Esophagus muscularis mucosa (tissue), 4 donors: ENCODE data around the gene MKS1. TPM values are rescaled to one million over a fixed set of nuclear protein-coding genes. Genes with fewer than 3 reads are reported as not detected.

Experiments
- DNase-seq: peaks from one replicate; pipeline ENCODE4 v3.0.0-alpha.2; 2017; ENCODE audit errors: extremely low spot score
- H3K27ac ChIP-seq, 4 donors: fragments of 200-600 bp; sonication (generic); replicated peaks in 1 of 4; 1 replicate in 3 of 4; 2 replicates in 1 of 4; pipeline ENCODE4 v1.5.1; 2016 to 2019; ENCODE audit warnings: mild to moderate bottlenecking in 1 of 4
- H3K27me3 ChIP-seq, 4 donors: fragments of 200-600 bp; sonication (generic); one replicate each; pipeline versions ENCODE4 v1.5.1 to v1.6.0; 2016 to 2019
- H3K36me3 ChIP-seq, 4 donors: fragments of 200-600 bp; sonication (generic); one replicate each; pipeline ENCODE4 v1.5.1; 2016 to 2019
- H3K4me1 ChIP-seq, 4 donors: fragments of 200-600 bp; sonication (generic); one replicate each; pipeline ENCODE4 v1.5.1; 2016 to 2019
- H3K4me3 ChIP-seq, 4 donors: fragments of 200-600 bp; sonication (generic); 1 replicate in 2 of 4; 2 replicates in 2 of 4; pipeline ENCODE4 v1.5.1; 2016 to 2019; ENCODE audit warnings: mild to moderate bottlenecking in 4 of 4, moderate library complexity in 1 of 4
- H3K9me3 ChIP-seq, 4 donors: fragments of 200-600 bp; sonication (generic); 1 replicate in 3 of 4; 2 replicates in 1 of 4; pipeline ENCODE4 v1.5.1; 2016 to 2019
- CTCF ChIP-seq, 3 experiments: fragments of 200-600 bp in 2 of 3; fragments of 450-650 bp in 1 of 3; sonication (generic) in 2 of 3; IDR thresholded peaks; one replicate each; pipeline ENCODE4 v1.5.1; 2017 to 2019; ENCODE audit warnings: antibody characterized with exemption in 3 of 3, mild to moderate bottlenecking in 2 of 3, moderate library complexity in 1 of 3
- EP300 ChIP-seq: sonication (generic); formaldehyde crosslinking; IDR thresholded peaks from one replicate; pipeline ENCODE4 v1.6.1; 2017; ENCODE audit warnings: antibody characterized with exemption
- POLR2A ChIP-seq: fragments of 450-650 bp; IDR thresholded peaks from one replicate; pipeline ENCODE4 v1.6.1; 2017; ENCODE audit warnings: antibody characterized with exemption, moderate library complexity, mild to moderate bottlenecking, low read depth
- POLR2AphosphoS5 ChIP-seq, 2 donors: sonication (generic); formaldehyde crosslinking; IDR thresholded peaks; one replicate each; pipeline ENCODE4 v1.6.1; 2017; ENCODE audit warnings: antibody characterized with exemption in 2 of 2
- WGBS: methylation state at CpG from one replicate; pipeline ENCODE4 v1.1.5; 2018; 5-methylcytosine and 5-hydroxymethylcytosine counted together
- intact Hi-C: fragments of 100-400 bp; cut with DNase I; formaldehyde crosslinking; loops from one replicate; pipeline ENCODE4 v1.15.1; 2023
- total RNA-seq, 4 donors: library from RNA; depleted of rRNA; stranded (reverse); fragments of >200 nt; gene quantifications; one replicate each; pipeline versions ENCODE4 v1.1.0 to v1.2.1, GENCODE V29; 2016

Gene MKS1
- total RNA-seq: 10 to 100 TPM in 1 of 4 donors, 1 to 10 TPM in 3; 6.2 to 12.5 (median 6.9) TPM

DNA sequence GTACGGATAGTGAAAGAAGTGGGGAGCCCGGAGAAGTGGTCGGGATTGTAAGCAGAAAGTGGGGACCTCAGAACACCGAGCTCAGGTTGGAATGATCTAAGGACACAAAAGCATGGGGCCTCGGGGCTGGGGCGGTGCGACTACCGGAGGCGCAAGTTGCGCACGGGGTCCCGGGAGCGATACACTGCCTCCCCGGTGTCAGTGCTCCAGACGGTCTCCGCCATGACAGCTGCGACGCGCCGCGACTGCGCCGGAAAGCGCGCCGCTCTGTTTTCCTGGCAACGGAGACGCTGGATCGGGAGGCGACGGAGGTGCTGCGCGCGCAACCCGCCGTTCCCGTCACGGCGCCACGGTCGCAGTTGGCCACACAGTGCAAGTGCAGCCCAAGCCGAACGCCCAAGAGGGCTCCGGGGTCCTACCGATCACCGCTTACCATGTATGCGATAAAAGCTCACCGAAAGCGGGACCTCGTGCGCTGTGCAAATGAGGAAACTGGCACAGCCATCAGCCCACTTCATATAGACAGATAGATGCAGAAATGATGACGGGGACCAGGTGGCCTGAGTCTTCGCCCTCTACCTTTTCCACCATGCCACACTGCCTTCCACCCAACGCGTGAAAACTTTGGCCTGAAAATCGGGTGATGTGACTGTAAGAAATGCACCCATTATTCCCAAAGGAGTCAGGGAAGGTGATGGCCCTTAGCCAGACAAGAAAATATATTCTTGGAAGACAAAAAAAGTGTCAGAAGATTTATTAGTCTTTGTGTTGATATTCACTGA is at the start of gene MKS1:
MKS1 (minus strand) TSS at position 249 of the 782 bp plus-strand sequence; CDS start at position 224, 25 bp downstream.
- no peaks in the 10 kb centered on the region for H3K9me3 ChIP-seq
- WGBS: 3% methylated on average over 34 of the region's 56 CpGs
- peak; percentile 97 for DNase-seq
- peaks cover 5 to 28% (median 19%) of the 10 kb centered on the region in 4 donors for H3K36me3 ChIP-seq
- peak; percentile 49 to 88 (median 69) for TF ChIP-seq CTCF (IDR thresholded peaks at IDR 0.05)
- TF ChIP-seq POLR2A: no peak
- peak; percentile 84 to 96 for TF ChIP-seq POLR2AphosphoS5 (IDR thresholded peaks at IDR 0.05)
- TF ChIP-seq EP300: no peak
- no peaks in the 10 kb centered on the region for H3K27me3 ChIP-seq
- H3K4me1 ChIP-seq: peaks cover 7 to 15% (median 10%) of the 10 kb centered on the region in 4 donors
- H3K27ac ChIP-seq: peak within 1 kb of the TSS; percentile 72 to 83 (median 78)
- intact Hi-C loops: no loop called here
- H3K4me3 ChIP-seq: peak within 1 kb of the TSS; percentile 67 to 85 (median 73)

- Histone ChIP-seq H3K4me1 (no peaks in the 10 kb centered on the region), H3K27me3 (peaks cover 0 to 44% (median 0%) of the 10 kb centered on the region in 4 donors), H3K36me3 (no peaks in the 10 kb centered on the region), H3K27ac (no peak overlapping the region), H3K9me3 (no peaks in the 10 kb centered on the region), H3K4me3 (no peak overlapping the region)
- intact Hi-C loops: no loop called here
- no peak for DNase-seq
- TF ChIP-seq POLR2A (no peak), POLR2AphosphoS5 (IDR thresholded peaks at IDR 0.05) (no peak), EP300 (no peak)
- 83% methylated on average over 12 of the region's 12 CpGs for WGBS
Observed at GRCh38 chr17:58268326-58268725, 49.3 kb upstream of the MKS1 start.

DNA sequence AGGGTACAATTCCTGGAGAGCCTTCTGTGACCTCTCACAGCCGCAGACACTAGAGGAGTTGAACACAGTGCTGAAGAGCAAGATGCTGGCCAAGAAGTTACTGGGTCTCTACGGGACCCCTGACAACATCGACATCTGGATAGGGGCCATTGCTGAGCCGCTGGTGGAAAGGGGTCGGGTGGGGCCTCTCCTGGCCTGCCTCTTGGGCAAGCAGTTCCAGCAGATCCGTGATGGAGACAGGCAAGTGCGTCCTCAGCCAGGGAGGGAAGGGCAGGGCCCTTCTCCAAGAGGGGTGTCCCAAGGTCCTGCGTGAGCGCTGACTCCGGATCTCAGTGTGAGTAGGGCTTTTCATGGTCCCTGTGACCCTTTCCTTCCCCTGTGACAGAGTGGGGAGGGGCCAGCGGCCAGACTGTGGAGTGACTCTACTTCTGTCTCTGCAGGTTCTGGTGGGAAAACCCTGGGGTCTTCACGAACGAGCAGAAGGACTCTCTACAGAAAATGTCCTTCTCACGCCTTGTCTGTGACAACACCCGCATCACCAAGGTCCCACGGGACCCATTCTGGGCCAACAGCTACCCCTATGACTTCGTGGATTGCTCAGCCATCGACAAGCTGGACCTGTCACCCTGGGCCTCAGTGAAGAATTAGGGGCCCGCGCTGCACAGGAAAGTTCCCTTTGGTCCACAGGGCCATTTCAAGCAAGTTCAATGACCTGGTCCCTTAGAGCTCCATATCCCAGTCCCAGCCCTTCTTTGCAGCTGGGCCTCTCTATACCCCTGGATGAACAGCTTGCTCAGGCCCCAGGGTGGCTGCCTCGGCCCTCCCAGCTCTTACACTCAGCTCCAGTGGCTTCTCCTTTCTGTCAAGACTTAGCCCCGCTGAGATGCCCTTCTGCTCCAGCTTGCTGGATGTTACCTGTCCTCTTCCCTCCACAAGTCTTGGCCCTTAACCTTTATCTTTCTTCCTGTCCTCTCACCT is 48.6 kb upstream of the MKS1 start:
- Histone ChIP-seq H3K4me3 (no peak overlapping the region), H3K9me3 (no peaks in the 10 kb centered on the region), H3K36me3 (no peaks in the 10 kb centered on the region), H3K27ac (no peak overlapping the region), H3K27me3 (peaks cover 0 to 47% (median 0%) of the 10 kb centered on the region in 4 donors), H3K4me1 (no peaks in the 10 kb centered on the region)
- 80% methylated on average over 16 of the region's 22 CpGs for WGBS
- TF ChIP-seq CTCF (IDR thresholded peaks at IDR 0.05) (no peak), POLR2A (no peak), EP300 (no peak), POLR2AphosphoS5 (IDR thresholded peaks at IDR 0.05) (no peak)
- DNase-seq: no peak
- intact Hi-C loops: no loop called here

- Histone ChIP-seq H3K4me1 (no peaks in the 10 kb centered on the region), H3K27ac (no peak overlapping the region), H3K27me3 (peaks cover 0 to 51% (median 2%) of the 10 kb centered on the region in 4 donors), H3K9me3 (no peaks in the 10 kb centered on the region), H3K36me3 (no peaks in the 10 kb centered on the region), H3K4me3 (no peak overlapping the region)
- intact Hi-C loops: no loop called here
- DNase-seq: no peak
- 90% methylated on average over 7 of the region's 7 CpGs for WGBS
- TF ChIP-seq EP300 (no peak), POLR2A (no peak), CTCF (IDR thresholded peaks at IDR 0.05) (no peak), POLR2AphosphoS5 (IDR thresholded peaks at IDR 0.05) (no peak)
Observed at GRCh38 chr17:58265902-58266875, 47.1 kb upstream of the MKS1 start.
